ENCODE data around the gene CACNA1C.

The CACNA1C gene

DNA sequence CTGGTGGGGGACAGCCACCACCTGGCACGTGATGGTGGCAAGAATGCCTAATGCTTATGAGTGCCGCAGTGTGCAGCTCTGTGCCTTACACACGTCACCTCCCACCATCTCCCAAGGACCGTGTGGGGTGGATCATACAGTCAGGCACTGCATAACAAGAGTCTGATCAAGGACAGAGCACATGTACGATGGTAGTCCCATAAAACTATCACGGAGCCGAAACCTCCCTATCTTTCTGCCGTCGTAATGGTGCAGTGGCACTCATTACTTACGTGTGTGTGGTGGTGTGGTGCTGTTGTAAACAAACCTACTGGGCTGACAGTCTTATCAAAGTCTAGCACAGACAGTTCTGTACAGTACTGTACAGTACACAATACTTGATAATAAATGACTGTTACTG is 89.3 kb downstream of the CACNA1C start:
- no peak for DNase-seq

DNA sequence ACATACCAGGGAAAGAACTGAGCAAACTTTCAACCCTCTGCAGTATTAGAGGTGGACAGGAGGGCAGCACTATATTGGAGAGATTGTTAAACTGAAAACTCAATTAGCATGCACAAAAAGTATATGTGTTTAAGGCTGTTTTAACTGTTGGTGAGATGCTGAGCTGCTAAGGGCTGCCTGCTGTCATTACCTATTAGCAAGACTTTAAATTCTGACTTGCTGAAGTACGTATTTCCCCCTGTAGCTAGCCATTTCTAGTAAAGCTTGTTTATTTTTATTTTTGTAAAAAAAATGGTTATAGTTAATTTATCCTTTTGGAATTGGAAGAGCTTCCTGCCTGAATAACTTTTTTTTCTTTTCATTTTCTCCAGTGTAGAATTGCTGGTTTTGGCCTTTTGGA is 92.2 kb downstream of the CACNA1C start:
- no peak for DNase-seq

DNA sequence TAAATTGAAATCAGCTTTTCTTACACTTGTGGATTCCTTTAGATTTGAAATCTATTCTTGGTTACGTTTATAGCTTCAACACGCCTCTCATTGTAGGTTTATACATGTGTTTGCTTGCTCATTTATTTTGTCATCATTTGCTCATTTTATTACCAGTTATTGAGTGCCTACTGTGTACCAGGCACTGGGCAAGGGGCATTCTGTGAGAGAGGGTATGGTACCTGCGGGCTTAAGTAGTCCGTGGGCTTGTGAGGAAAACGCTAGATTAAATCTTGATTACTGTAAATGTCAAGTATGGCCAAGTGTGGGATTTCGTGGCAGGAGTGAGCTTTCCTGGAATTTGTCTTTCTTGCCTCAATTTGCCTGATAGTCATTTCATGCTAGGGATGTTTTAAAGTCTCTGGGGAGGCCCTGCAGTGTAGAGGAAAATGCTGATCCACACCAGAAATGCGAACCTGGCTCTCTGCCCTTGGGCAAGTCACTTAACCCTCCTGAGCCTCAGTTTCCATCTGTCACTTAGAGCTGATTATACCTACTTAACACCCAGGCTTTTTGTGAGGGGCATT is 92.7 kb downstream of the CACNA1C start:
- no peak for DNase-seq

DNA sequence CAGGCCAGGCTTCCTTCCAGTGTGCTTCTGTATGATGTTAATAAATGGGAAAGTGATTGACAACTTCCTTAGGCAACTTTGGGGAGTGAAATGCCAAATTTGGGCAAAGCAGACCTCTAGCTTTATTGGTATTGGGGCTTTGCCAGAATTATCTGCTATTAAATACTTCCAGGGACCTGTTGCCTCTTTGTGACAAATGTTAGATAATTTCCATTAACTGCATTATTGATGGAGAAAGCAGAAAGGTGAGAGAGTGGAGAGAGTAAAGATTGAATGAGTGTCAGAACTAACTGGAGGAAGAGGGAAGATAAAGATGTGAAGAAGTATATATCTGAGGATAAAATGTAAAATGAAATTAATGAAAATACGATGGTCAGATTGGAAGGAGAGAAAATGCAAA is 94.5 kb downstream of the CACNA1C start:
- no peak for DNase-seq

DNA sequence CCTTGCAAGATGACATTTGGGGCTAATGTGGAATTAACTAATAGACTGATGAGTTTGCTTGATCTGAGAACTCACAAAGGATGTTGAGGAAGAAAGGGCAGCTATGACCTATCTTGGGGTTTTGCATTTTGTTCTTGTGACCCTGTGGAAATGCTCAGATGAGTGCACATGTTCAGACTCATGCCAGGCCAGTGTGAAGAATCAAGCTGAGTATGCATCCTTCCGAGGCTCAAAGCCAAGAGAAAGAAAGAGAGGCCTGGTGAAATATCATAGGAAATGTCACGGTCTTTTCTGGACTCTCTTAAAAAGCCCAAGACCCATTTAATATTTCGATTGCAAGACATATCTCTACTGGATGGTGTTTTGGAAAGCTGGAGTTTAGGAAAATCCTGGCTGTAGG is 96.3 kb downstream of the CACNA1C start:
- no peak for DNase-seq

DNA sequence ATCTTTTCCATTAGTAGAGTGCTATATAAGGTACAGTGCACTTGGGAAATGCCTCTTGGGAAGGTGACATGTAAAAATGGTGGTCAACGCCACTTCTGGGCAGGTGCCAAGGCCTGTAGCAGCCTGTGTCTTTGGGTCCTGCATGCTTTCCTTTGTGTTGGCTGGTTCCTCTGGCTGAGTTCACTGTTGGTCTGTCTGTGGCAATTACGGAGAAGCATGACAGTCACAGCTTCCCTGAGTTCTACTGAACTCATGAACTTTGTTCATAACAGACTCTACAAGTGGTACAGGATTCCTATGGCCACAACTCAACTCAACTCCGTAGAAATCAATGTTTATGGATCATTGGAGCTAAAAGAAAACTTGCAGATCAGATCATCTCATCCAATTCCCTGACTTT is 98.0 kb downstream of the CACNA1C start:
- DNase-seq, result no peak

DNA sequence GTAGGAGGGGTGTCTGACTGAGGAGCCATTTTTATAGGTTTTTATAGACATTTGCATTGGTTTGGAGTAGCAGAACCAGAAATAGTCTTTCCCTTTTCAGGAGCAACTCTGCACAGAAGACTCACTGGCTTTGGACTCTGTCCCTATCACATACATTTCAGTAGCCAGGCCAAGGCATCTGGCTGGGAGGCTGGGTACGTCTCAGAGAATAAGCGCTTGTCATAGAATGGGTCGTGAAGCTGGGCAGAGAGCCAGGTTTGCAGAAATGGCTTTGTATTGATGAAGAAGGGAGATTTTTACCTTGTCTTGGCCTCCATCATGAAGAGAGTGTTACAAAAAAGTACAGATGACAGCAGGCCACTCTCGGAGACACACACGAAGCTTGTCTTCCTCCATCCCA is 98.6 kb downstream of the CACNA1C start:
- no peak for DNase-seq

DNA sequence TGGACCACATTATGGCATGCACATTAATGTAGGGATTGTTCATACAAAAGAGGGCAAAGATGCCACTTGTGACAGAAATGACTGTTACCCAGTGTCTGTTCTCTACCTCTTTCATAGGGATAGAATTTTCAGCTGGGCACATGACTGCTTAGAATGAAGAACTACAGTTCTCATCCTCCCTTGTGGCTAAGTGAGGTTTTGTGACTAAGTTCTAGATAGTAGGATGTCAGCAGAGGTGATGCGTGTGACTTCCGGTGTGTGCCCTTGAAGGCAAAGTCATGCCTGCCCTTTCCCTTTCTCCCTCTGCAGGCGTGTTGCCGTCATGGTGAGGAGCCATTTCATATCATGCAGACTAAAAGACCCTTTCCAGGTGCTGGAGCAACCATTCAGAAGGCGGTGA is 99.3 kb downstream of the CACNA1C start:
- no peak for DNase-seq

DNA sequence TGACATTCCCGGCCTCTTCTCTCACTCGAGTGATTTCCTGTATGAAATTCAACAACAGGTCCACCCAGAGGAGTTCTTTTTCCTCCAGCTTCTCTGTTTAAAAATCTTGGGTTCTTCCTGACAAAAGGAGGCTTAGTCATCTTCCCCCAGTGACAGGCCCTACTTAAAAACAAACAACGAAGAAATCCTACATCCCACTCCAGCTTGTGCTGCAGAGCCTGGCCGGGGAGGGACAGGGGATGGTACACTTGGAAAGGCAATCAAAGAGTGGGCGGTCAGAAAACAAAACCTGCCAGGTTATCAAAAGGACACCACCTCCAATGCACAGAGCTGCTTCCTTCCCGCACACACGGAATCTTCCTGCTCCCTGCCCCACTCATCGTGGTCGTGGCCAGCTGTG is 101.3 kb downstream of the CACNA1C start:
- DNase-seq, result no peak

DNA sequence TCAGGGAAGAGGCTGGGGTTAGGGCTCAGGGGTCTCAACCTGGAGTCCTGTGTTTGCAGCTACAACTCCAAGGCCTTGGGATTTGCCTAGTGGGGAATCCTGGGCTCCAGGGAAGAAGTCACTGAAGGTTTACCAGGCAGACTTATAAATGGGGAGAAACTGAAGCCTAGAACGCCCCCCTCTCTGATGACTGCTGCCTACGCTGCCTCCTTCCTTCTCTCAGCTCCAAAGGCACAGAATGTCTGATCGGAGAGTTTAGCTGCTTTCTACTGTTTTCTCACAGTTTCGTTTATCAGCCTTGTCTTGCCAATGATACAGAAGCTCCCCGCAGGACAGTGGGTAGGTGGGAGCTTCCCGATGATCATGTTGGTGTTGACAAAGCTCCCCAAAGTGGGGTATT is 101.7 kb downstream of the CACNA1C start:
- DNase-seq, result no peak

DNA sequence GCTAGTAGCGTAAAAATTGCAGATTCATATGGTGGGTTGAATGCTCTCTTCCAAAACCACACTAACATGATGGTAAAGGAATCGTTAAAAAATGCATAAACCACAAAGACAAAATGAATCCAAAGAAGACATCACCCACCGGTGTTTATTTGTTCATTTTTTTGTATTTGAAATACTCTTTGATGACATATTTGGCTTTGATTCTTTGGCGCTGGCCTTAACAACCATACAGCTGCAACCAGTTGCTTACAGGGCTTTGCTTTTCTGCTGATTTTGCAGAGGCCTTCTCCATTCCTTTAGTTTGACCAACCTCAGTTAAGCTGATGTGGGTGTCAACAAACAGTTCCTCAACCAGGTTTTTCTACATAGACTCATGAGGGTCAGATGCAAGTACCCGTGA is 103.5 kb downstream of the CACNA1C start:
- no peak for DNase-seq

DNA sequence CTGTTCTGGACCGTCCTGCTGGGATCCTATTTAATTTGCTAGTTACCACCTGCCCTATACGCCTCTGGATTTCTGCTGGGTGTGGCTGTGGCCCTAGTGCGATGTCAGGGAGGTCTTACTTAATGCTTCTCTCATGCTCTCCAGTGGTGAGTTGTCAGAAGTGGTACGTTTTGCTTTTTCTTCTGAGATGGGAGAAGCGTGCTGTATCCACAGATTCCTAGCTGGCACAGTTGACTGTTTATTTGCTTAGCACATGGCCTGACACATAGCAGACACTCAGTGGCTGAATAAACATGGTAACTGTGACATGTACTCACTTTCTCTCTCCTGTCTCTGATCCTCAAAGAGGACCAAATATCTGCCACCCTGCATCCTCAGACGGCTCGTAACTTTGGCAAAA is 107.3 kb downstream of the CACNA1C start:
- no peak for DNase-seq

DNA sequence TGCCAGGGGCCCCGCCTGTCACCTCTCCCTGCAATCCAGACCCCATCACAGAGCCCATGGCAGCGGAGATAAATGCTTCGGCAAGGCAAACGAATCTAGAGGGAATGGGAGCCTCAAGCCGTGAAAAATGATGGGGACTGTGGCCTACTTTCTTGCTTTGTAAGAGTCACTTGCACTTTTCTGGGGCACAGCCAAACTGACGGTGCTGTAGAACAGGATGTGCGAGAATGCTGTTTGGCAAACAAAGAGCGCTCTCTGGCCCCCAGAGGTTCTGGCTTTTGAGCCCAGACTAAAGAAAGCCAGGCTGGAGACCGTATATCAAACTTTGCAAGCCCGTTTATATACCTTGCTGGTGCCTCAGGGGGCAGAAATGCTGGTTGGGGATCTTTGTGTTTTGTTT is 108.7 kb downstream of the CACNA1C start:
- no peak for DNase-seq

DNA sequence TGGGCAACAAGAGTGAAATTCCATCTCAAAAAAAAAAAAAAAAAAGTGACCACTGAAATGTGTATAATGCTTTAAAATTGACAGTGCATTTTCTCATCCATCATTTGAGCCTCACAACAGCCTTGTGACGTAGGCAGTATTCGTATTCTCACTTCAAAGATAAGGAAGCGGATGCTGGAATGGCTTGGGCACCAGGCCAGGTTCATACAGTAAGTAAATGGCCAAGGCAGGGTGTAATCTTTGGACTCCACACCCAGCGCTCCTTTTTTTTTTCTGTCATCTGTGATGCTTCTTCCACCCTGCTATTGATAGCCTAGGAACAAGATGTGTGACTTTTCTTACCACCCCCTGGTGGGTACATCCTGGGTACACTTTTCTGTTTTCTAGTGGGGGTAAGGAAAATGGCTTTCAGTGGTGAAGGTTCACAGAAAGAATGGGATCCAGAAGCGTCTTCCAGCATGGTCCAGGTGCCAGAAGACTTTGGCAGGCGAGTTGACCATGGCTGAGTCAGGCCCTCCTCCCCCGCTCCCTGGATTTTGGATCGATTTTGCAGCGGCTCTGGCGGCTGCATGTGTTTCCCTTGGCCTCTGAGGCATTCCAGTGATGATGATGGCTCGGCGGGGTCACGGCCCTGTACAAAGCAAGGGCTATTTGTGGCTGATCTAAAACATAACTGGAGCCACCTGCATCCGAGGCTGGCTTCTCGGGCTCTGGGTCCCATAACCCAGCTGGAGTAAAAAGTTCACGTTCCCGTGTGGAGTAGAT is 110.6 kb downstream of the CACNA1C start:
- DNase-seq, result no peak

DNA sequence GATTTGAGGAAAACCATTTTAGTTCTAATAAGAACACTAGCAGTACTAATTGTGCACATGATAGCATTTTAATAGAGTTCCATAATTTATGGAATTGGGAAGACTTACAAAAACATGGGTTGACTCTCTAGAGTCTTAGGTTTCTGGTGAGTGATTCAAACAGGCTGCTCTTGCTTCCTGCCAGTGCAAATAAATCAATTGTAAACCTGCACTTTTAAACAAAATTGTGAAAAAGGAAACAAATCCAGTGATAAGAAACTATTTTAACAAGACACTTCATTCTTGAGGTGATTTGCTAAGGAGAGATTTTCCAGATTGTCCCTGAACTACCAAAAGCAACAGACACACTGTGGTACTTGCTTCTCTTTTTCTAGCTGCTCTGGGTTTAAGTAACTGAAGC is 112.2 kb downstream of the CACNA1C start:
- DNase-seq, result no peak

DNA sequence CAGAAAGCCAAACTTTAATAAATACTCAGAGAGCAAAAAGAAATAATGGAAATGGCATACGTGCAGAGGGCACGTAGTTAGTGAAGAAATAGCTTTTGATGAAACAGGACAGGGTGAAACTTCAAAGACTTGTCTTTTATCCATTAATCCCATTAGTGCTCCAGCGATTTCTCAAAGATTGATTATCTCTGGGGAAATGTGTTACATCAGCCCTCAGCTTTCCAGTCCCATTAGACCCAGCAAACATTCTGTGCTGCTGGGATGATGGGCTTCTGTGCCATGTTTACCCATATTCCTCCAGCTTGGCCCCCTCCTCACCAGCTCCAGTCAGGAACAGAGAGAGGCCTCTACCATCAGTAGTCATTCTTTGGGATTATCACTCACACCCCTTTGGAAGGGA is 113.1 kb downstream of the CACNA1C start:
- DNase-seq, result no peak

DNA sequence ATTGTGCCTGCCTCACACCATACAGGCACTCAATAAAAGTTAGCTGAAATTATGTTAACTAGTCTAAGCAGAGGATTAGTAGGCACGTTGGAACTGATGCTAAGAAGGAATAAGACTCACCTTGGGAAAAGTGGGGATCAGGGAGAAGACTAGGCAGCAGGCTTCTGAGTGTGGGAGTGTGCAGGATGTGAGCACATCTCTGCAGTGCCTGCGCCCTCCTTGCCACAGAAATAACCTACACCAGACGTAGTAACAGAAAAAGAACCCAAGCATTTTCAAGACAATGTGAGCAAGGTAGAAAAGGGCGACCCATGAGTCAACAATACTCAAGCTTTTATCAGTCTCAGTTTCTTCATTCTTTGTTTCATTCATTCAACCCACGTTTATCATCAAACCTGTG is 113.9 kb downstream of the CACNA1C start:
- no peak for DNase-seq

DNA sequence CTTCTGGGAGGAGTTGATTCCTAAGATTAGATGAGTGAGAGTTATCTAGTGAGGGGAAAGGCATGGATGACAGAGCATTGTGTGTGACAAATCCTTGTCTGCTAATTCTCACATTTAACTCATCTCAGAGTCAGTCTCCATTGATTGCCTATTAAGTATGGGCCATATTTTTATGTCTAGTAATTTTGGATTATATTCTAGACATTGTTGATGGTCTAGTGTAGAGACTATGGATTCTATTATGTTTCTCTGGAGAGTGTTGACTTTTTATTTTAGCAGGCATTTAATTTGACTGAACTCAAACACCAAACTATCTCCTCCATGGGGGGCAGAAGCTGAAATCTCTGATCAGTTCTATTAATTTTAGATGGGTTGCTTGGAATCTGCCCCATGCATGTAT is 114.4 kb downstream of the CACNA1C start:
- DNase-seq, result no peak

DNA sequence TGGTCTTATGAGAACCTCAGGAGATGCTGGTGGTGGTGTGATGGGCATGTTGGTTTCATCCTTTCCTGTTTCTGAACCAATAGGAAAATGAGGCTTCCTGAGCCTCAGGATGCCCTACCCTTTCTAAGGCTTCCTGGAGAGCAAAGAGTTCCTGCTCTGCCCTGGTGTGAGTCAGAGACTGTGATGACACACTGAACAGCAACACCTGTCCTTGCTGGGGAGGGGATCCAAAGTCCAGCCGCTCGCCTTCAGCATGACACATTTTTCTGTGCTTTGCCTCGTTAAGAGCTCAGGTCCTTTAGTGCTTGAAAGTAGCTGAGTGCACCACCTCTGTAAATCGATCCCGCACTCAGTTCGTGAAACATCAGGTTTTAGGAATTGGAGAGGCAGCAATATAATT is 116.0 kb downstream of the CACNA1C start:
- no peak for DNase-seq

DNA sequence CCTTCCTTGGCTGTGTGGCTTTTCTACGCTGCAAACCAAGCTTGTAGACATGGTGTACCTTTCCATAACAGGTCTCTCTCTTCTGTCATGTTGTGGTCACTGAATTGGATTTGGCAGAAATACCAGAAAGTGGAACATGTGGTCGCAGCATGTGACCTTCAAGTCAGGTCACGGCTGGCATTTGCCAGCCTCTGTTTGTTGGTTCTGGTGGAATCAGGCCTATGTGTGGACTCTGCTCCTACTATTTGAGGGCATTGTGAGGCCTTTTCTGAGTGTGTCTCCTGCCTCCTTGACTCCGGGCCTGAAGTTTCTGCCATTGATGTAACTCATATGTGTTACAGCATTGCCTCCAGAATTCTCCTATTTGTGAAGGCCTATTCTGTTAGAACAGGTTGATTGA is 116.7 kb downstream of the CACNA1C start:
- DNase-seq, result no peak

DNA sequence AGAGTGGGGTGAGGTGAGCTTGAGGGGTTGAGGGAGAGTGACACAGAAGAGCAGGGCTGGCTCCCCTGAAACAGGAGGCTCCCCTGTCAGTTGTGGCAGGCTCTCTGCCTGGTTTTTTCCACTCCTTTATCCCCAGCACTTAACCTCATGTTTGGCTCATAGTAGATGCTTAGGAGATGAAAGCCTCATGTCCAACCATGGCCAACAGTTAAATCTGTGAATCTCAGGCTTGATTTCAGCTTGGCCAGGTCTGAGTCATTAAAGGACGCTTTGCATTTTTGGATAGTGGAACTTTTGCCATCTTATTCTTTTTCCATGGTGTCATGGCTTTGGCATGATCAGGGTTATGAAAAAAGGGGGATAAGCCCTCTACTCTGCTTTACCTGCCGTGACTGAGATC is 117.2 kb downstream of the CACNA1C start:
- no peak for DNase-seq

DNA sequence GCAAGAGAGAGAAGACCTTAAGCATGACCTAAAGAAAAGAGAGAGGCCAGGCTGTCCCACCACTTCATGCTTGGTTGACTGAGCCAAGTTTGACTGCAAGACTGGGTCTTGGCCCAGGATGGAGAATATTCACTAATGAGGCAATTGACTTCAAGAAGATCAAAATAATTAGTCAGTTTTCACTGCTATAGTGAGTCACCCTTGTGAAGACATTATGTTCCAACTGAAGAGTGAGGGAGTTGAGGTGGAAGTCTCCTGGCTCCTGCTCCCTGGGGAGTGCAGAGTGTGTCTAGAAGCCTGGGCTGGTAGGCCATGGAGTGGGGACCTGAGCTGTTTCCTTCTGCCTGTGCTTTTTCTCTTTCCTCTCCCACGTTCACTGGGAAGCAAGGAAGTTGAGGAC is 117.6 kb downstream of the CACNA1C start:
- no peak for DNase-seq

DNA sequence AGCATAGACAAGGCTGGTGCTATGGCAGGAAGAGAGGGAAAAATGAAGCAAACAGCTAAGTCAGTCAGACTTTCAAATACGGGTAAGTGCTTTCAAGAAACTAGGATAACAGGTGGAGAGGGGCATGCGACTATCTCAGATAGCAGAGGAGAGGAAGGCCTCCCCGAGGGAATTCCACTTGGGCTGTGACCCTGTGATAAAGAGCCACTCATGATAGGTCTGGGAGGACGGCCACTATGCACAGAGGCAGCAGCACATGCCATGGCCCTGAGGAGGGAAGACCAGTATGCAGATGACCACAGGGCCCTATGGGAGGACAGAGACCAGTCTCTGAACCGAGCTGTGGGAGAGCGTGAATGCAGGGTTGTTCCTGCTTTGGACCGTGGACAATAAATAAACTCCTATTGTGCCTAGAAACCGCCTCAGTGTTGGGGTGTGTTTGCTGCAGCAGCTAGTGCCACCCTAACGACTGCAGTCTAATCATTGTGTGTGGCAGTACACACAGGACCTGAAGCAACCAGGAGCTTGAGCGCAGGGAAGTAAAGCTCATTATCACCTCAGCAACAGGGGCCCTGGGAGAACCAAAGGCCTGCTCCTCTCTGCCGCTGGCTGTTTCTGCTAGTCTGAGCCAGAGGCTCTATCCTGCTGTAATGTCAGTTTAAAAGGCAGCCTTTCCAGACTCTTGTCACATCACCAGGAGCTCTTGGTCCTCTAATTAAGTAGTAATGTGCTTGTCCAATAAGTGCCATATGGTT is 119.1 kb downstream of the CACNA1C start:
- no peak for DNase-seq

DNA sequence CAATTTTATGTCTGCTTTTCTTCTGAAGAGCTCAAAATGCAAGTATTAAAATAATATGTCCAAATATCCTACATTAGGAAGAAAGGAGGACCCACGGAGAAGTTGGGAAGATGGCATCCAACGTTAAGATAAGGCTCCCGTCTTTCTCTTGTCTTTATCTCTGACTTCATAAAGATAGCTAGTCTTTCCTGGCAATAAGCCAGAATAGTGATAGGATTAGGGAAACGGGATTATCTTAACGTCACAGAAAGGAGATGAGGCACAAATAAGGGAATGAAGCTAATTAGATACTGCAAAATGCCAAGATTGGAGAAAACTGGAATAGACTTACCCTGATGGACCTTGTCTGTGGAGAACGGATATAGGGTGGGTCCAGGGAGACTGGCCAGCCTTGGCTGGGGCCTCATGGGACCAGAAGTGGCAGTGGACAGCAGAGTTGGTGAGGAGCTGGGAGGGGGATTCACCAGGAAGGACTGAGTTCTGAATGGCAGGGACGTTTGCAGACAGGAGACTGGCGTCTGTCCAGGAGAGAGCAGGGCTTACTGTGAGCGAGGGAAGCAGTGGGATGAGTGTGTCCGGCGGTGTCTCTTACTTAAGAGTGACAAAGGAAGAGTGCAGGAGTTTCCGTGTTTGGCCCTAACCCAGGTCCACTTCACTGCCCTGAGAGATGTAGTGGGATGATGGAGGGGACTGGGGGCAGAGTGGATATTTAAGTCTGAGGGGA is 119.9 kb downstream of the CACNA1C start:
- DNase-seq, result no peak
